Activated CD8-positive, alpha-beta T cell treated with anti-CD3 and anti-CD28 coated beads for 36 hours (primary cell): ENCODE data around the gene FASN. TPM values are rescaled to one million over a fixed set of nuclear protein-coding genes. Genes with fewer than 3 reads are reported as not detected.

Experiments
- ATAC-seq: fragments of 200-7000 bp; cut with Tn5 transposase; one replicate; pipeline ENCODE4 v1.10.0; 2021; ENCODE audit warnings: mild to moderate bottlenecking, moderate library complexity
- CTCF ChIA-PET: fragments of 350-600 bp; sonication (Branson Sonifier 250); formaldehyde crosslinking; loops from one replicate; lab custom pipeline; 2021; ENCODE audit warnings: antibody characterized with exemption; lab: Charles Lee
- POLR2A ChIA-PET: fragments of 350-600 bp; sonication (Branson Sonifier 250); formaldehyde crosslinking; loops from one replicate; lab custom pipeline; 2021; ENCODE audit warnings: antibody characterized with exemption; lab: Charles Lee
- DNase-seq: peaks from one replicate; pipeline ENCODE4 v3.0.0-alpha.2; 2020
- H3K27ac Mint-ChIP-seq: one replicate; pipeline ENCODE4 v1.8.0; 2021; ENCODE audit warnings: mild to moderate bottlenecking, mixed read lengths
- H3K27me3 Mint-ChIP-seq: one replicate; pipeline ENCODE4 v1.8.0; 2021; ENCODE audit warnings: mixed read lengths
- H3K36me3 Mint-ChIP-seq: one replicate; pipeline ENCODE4 v1.8.0; 2021; ENCODE audit warnings: low read depth, mixed read lengths
- H3K4me1 Mint-ChIP-seq: one replicate; pipeline ENCODE4 v1.8.0; 2021; ENCODE audit warnings: low read depth, mixed read lengths
- H3K4me3 Mint-ChIP-seq: one replicate; pipeline ENCODE4 v1.8.0; 2021; ENCODE audit warnings: mild to moderate bottlenecking, moderate library complexity, mixed read lengths
- H3K9me3 Mint-ChIP-seq: one replicate; pipeline ENCODE4 v1.8.0; 2021; ENCODE audit warnings: mixed read lengths
- CTCF ChIP-seq: fragments of 200-600 bp; IDR thresholded peaks from one replicate; pipeline ENCODE4 v1.8.0; 2022; ENCODE audit warnings: antibody characterized with exemption, mild to moderate bottlenecking
- intact Hi-C: fragments of 100-400 bp; cut with micrococcal nuclease; formaldehyde crosslinking; loops from one replicate; pipeline ENCODE4 v1.10.0; 2022
- total RNA-seq, 2 experiments: library from RNA; stranded (reverse); gene quantifications; one replicate each; pipeline ENCODE4 v1.2.3, GENCODE V29; 2021

FASN gene
- total RNA-seq, 2 experiments from 2014 or later = 250 to 260 TPM

DNA sequence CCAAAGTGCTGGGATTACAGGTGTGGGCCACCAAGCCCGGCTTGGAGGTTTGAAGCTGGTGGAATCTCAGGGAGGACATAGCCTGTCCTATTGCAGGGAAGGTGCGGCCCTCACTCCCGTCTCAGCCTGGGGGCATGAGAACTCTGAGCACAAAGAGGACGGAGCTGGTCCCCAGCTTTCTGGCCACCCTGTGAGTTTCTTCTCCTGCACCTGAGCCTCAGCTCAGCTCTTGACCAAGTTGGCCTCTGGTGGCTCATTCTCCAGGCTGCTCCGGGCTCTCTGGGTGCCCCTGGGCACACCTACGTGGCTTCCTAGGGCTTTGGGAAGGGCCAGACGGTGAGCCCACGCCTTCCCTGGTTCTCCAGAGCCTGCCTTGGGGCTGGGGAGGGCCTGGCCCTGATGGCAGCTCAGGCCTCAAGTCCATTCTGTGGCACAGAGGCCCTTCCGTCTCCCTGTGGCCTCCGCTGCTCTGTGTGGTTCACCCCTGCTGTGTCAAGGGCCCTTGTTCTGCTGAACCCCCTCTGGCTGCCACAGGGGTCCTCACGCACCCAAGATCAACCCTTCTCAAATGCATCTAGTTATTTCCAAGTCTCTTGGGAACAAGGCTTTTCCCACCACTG lies 6.9 kb upstream of the FASN start:
- no peaks in the 10 kb centered on the region for H3K9me3 Mint-ChIP-seq
- H3K4me3 Mint-ChIP-seq = peak overlapping the region; percentile 90
- peak overlapping the region; percentile 95 for H3K27ac Mint-ChIP-seq
- H3K27me3 Mint-ChIP-seq = no peaks in the 10 kb centered on the region
- POLR2A ChIA-PET = interaction anchor here (1.0 to 2.6 kb wide), 4 partner anchors 39 to 108 kb away, joined by 3 to 11 read pairs (median 4); partner anchors contain the start of genes CCDC57 and DUS1L
- no peak for TF ChIP-seq CTCF
- peaks cover 8% of the 10 kb centered on the region for H3K36me3 Mint-ChIP-seq
- CTCF ChIA-PET = interaction anchor here (1.1 to 2.8 kb wide), 4 partner anchors 9 to 235 kb away, joined by 3 to 18 read pairs (median 3); partner anchors contain the start of gene RAC3
- DNase-seq (no peak), ATAC-seq (no peak)
- intact Hi-C loops = no loop called here
- H3K4me1 Mint-ChIP-seq = peaks cover 28% of the 10 kb centered on the region

DNA sequence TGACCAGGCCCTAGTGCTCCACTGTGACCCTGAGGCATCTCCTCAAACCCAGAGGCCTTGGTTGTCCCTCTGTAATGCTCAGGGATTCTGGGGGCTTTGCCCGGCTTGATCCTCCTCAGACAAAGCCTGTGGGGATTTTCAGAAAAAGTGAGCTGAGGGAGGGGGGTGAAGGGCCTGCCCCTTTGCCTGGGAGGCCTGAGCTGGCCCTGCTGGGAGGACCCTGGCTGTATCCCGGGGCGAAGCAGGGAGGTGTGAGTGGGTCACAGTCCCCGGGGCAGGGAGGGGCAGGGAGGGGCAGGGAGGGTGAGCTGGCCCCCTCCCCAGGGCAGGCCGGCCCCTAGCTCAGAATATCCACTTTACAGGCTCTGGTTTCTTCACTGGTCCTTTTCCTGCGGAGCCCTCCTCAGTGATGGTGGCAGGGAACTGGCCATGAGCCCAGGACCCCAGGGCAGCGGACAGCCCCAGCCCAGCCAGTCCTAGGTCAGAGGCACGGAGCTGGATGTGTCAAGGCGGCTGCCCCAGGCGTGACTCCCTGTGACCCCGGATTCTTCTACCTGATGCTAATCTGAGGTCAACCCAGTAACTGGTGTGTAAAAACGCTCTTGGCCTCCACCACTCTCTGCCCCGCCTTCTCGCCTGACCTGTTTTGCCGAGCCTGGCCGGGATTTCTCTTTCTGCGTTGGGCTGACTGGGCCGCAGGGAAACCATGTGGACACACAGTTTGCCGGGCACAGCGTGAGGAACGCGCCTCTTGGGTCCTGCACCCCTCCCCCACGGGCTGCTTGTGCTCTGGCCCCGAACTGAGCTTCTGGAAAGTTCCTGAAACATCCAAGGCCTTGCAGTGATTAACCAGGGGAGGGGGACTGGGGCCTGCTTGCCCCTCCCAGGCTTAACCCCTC lies 5.8 kb upstream of the FASN start:
- H3K4me3 Mint-ChIP-seq = no peak overlapping the region
- no peak overlapping the region for H3K27ac Mint-ChIP-seq
- TF ChIP-seq CTCF = no peak
- ATAC-seq = no peak
- ChIA-PET CTCF (interaction anchor here (2.8 kb wide), 1 partner anchor 73 kb away, joined by 18 read pairs; the partner anchor contains the start of gene RAC3), POLR2A (interaction anchor here (0.5 to 2.6 kb wide), 4 partner anchors 38 to 560 kb away, joined by 3 to 11 read pairs (median 4); partner anchors contain the start of genes CCDC57 and DUS1L)
- no peaks in the 10 kb centered on the region for H3K9me3 Mint-ChIP-seq
- H3K36me3 Mint-ChIP-seq = peaks cover 12% of the 10 kb centered on the region
- no peak for DNase-seq
- peaks cover 26% of the 10 kb centered on the region for H3K4me1 Mint-ChIP-seq
- no peaks in the 10 kb centered on the region for H3K27me3 Mint-ChIP-seq
- intact Hi-C loops = no loop called here

GRCh38 chr17:82101767-82102679 lies 4.0 kb upstream of the FASN start:
- intact Hi-C loops = no loop called here
- DNase-seq (no peak), ATAC-seq (no peak)
- H3K27me3 Mint-ChIP-seq = no peaks in the 10 kb centered on the region
- H3K9me3 Mint-ChIP-seq = no peaks in the 10 kb centered on the region
- TF ChIP-seq CTCF = no peak
- no peak overlapping the region for H3K4me3 Mint-ChIP-seq
- peaks cover 21% of the 10 kb centered on the region for H3K4me1 Mint-ChIP-seq
- H3K27ac Mint-ChIP-seq = peak overlapping the region; percentile 52
- ChIA-PET CTCF (interaction anchor here (0.7 to 1.3 kb wide), 2 partner anchors 8 to 690 kb away, joined by 3 to 4 read pairs; no protein-coding TSS in a partner anchor), POLR2A (interaction anchor here (1.1 kb wide), 1 partner anchor 22 kb away, joined by 3 read pairs; no protein-coding TSS in a partner anchor)
- H3K36me3 Mint-ChIP-seq = peaks cover 11% of the 10 kb centered on the region

- Mint-ChIP-seq H3K4me1 (peaks cover 18% of the 10 kb centered on the region), H3K27me3 (no peaks in the 10 kb centered on the region), H3K4me3 (peak overlapping the region; percentile 15), H3K36me3 (peaks cover 14% of the 10 kb centered on the region), H3K9me3 (no peaks in the 10 kb centered on the region), H3K27ac (peak overlapping the region; percentile 66)
- ChIA-PET CTCF (interaction anchor here (1.3 kb wide), 1 partner anchor 9 kb away, joined by 4 read pairs; no protein-coding TSS in a partner anchor), POLR2A (interaction anchor here (0.6 kb wide), 1 partner anchor 253 kb away, joined by 3 read pairs; no protein-coding TSS in a partner anchor)
- no peak for ATAC-seq
- DNase-seq = no peak
- intact Hi-C loops = no loop called here
- TF ChIP-seq CTCF = no peak
Observed at GRCh38 chr17:82101301-82101715, 3.3 kb upstream of the FASN start.
